ENCODE measurements around the gene KCTD18. TPM values are rescaled to one million over a fixed set of nuclear protein-coding genes. Genes with fewer than 3 reads are reported as not detected.

KCTD18 gene
- polyA plus RNA-seq, 2 donors, result 4.9 to 9.1 TPM

DNA sequence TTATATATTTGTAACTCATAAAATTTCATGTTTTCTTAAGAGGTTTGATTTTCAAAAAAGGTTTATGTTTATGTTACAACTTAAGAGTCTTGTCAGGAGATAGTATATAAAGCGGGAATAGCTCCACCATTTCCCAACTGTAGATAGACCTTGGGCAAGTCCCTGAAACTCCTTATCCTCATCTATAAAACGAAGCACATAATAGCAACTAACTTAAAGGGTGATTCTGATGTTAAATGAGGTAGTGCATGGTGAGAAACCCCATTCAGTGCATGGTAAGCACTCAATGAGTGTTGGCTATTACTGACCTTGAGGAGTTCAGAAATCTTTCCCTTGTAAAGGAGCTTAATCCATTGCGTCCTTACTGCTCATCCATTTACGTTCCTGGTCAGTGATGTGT is 34.1 kb downstream of the KCTD18 start:
- no peaks in the 10 kb centered on the region for H3K27me3 ChIP-seq (ENCODE audit: control insufficient read depth in 1 of 2, insufficient read depth in 2 of 2, low read length in 2 of 2)
- no peak overlapping the region for H3K4me3 ChIP-seq (ENCODE audit: low read depth in 1 of 2, low read length in 2 of 2)
- peaks cover 0 to 2% of the 10 kb centered on the region in 2 donors for H3K4me1 ChIP-seq (ENCODE audit: control insufficient read depth in 2 of 2, insufficient read depth in 2 of 2, low read length in 1 of 2)
- 88 to 94% methylated on average over 4 of the region's 4 CpGs for WGBS, 2 donors
- H3K36me3 ChIP-seq (ENCODE audit: control insufficient read depth in 2 of 2, insufficient read depth in 2 of 2, low read length in 1 of 2), result peaks cover 14 to 19% of the 10 kb centered on the region in 2 donors
- H3K9me3 ChIP-seq (ENCODE audit: control insufficient read depth in 2 of 2, insufficient read depth in 1 of 2, low read depth in 1 of 2, low read length in 1 of 2), result no peaks in the 10 kb centered on the region
- no peak overlapping the region for H3K27ac ChIP-seq (ENCODE audit: low read depth in 2 of 2, low read length in 1 of 2)

DNA sequence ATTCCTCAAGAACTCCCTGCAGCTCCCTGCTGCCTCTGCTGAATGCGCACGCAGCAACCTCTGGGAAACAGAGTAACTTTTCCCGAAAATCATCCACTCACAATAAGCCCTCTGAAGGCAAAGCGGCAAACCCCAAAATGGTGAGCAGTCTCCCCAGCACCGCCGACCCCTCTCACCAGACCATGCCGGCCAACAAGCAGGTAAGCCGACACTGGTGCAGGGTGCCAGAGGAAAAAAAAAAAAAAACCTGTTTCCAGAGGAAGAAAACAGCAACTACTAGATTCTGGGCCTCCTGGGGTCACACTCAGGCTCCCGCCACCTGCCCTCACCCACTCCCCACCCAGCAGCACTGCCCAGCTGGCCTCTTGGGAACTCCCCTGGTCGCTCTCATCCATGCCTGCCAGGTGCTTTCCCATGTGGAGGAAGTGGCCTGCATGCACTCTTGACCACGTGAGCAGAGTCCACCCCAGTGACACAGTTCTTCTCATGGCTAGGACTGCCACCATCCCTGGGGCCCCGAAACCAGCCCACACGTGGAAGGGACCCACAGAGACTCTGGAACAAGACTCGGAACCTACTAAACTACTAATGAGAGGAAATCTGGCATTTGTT is 36.9 kb downstream of the KCTD18 start:
- Histone ChIP-seq H3K36me3 (ENCODE audit: control insufficient read depth in 2 of 2, insufficient read depth in 2 of 2, low read length in 1 of 2) (peaks cover 21 to 32% of the 10 kb centered on the region in 2 donors), H3K4me1 (ENCODE audit: control insufficient read depth in 2 of 2, insufficient read depth in 2 of 2, low read length in 1 of 2) (no peaks in the 10 kb centered on the region), H3K27ac (ENCODE audit: low read depth in 2 of 2, low read length in 1 of 2) (no peak overlapping the region), H3K27me3 (ENCODE audit: control insufficient read depth in 1 of 2, insufficient read depth in 2 of 2, low read length in 2 of 2) (no peaks in the 10 kb centered on the region), H3K4me3 (ENCODE audit: low read depth in 1 of 2, low read length in 2 of 2) (no peak overlapping the region), H3K9me3 (ENCODE audit: control insufficient read depth in 2 of 2, insufficient read depth in 1 of 2, low read depth in 1 of 2, low read length in 1 of 2) (no peaks in the 10 kb centered on the region)
- 92 to 93% methylated on average over 14 of the region's 14 CpGs for WGBS, 2 donors

GRCh38 chr2:200471928-200472645 is 37.8 kb downstream of the KCTD18 start:
- Histone ChIP-seq H3K4me3 (ENCODE audit: low read depth in 1 of 2, low read length in 2 of 2) (no peak overlapping the region), H3K4me1 (ENCODE audit: control insufficient read depth in 2 of 2, insufficient read depth in 2 of 2, low read length in 1 of 2) (no peaks in the 10 kb centered on the region), H3K36me3 (ENCODE audit: control insufficient read depth in 2 of 2, insufficient read depth in 2 of 2, low read length in 1 of 2) (peaks cover 17 to 32% of the 10 kb centered on the region in 2 donors), H3K27ac (ENCODE audit: low read depth in 2 of 2, low read length in 1 of 2) (no peak overlapping the region), H3K9me3 (ENCODE audit: control insufficient read depth in 2 of 2, insufficient read depth in 1 of 2, low read depth in 1 of 2, low read length in 1 of 2) (no peaks in the 10 kb centered on the region), H3K27me3 (ENCODE audit: control insufficient read depth in 1 of 2, insufficient read depth in 2 of 2, low read length in 2 of 2) (no peaks in the 10 kb centered on the region)
- 84 to 86% methylated on average over 8 of the region's 8 CpGs for WGBS, 2 donors

GRCh38 chr2:200471324-200471848 is 38.5 kb downstream of the KCTD18 start:
- WGBS, 2 donors, result 53 to 56% methylated on average over 8 of the region's 8 CpGs
- Histone ChIP-seq H3K4me1 (ENCODE audit: control insufficient read depth in 2 of 2, insufficient read depth in 2 of 2, low read length in 1 of 2) (no peaks in the 10 kb centered on the region), H3K36me3 (ENCODE audit: control insufficient read depth in 2 of 2, insufficient read depth in 2 of 2, low read length in 1 of 2) (peaks cover 17 to 31% of the 10 kb centered on the region in 2 donors), H3K9me3 (ENCODE audit: control insufficient read depth in 2 of 2, insufficient read depth in 1 of 2, low read depth in 1 of 2, low read length in 1 of 2) (no peaks in the 10 kb centered on the region), H3K4me3 (ENCODE audit: low read depth in 1 of 2, low read length in 2 of 2) (no peak overlapping the region), H3K27ac (ENCODE audit: low read depth in 2 of 2, low read length in 1 of 2) (no peak overlapping the region), H3K27me3 (ENCODE audit: control insufficient read depth in 1 of 2, insufficient read depth in 2 of 2, low read length in 2 of 2) (no peaks in the 10 kb centered on the region)

GRCh38 chr2:200470230-200470629 is 39.6 kb downstream of the KCTD18 start:
- H3K27me3 ChIP-seq (ENCODE audit: control insufficient read depth in 1 of 2, insufficient read depth in 2 of 2, low read length in 2 of 2), result no peaks in the 10 kb centered on the region
- H3K36me3 ChIP-seq (ENCODE audit: control insufficient read depth in 2 of 2, insufficient read depth in 2 of 2, low read length in 1 of 2), result peaks cover 17 to 30% of the 10 kb centered on the region in 2 donors
- 66 to 77% methylated on average over 3 of the region's 3 CpGs for WGBS, 2 donors

GRCh38 chr2:200469708-200470211 is 40.1 kb downstream of the KCTD18 start:
- peaks cover 13 to 25% of the 10 kb centered on the region in 2 donors for H3K36me3 ChIP-seq (ENCODE audit: control insufficient read depth in 2 of 2, insufficient read depth in 2 of 2, low read length in 1 of 2)
- H3K27ac ChIP-seq (ENCODE audit: low read depth in 2 of 2, low read length in 1 of 2), result no peak overlapping the region
- no peak overlapping the region for H3K4me3 ChIP-seq (ENCODE audit: low read depth in 1 of 2, low read length in 2 of 2)
- WGBS, 2 donors, result 80 to 84% methylated on average over 13 of the region's 13 CpGs
- no peaks in the 10 kb centered on the region for H3K4me1 ChIP-seq (ENCODE audit: control insufficient read depth in 2 of 2, insufficient read depth in 2 of 2, low read length in 1 of 2)
- H3K27me3 ChIP-seq (ENCODE audit: control insufficient read depth in 1 of 2, insufficient read depth in 2 of 2, low read length in 2 of 2), result no peaks in the 10 kb centered on the region
- H3K9me3 ChIP-seq (ENCODE audit: control insufficient read depth in 2 of 2, insufficient read depth in 1 of 2, low read depth in 1 of 2, low read length in 1 of 2), result no peaks in the 10 kb centered on the region

More at GRCh38 chr2:200470230-200470629, 39.6 kb downstream of the KCTD18 start:
- no peak overlapping the region for H3K4me3 ChIP-seq (ENCODE audit: low read depth in 1 of 2, low read length in 2 of 2)
- no peak overlapping the region for H3K27ac ChIP-seq (ENCODE audit: low read depth in 2 of 2, low read length in 1 of 2)
- H3K9me3 ChIP-seq (ENCODE audit: control insufficient read depth in 2 of 2, insufficient read depth in 1 of 2, low read depth in 1 of 2, low read length in 1 of 2), result no peaks in the 10 kb centered on the region
- H3K4me1 ChIP-seq (ENCODE audit: control insufficient read depth in 2 of 2, insufficient read depth in 2 of 2, low read length in 1 of 2), result no peaks in the 10 kb centered on the region

- H3K36me3 ChIP-seq (ENCODE audit: control insufficient read depth in 2 of 2, insufficient read depth in 2 of 2, low read length in 1 of 2), result peaks cover 13 to 22% of the 10 kb centered on the region in 2 donors
- no peak overlapping the region for H3K4me3 ChIP-seq (ENCODE audit: low read depth in 1 of 2, low read length in 2 of 2)
- H3K27me3 ChIP-seq (ENCODE audit: control insufficient read depth in 1 of 2, insufficient read depth in 2 of 2, low read length in 2 of 2), result no peaks in the 10 kb centered on the region
- 81 to 83% methylated on average over 8 of the region's 8 CpGs for WGBS, 2 donors
- no peaks in the 10 kb centered on the region for H3K4me1 ChIP-seq (ENCODE audit: control insufficient read depth in 2 of 2, insufficient read depth in 2 of 2, low read length in 1 of 2)
- H3K27ac ChIP-seq (ENCODE audit: low read depth in 2 of 2, low read length in 1 of 2), result peak overlapping the region in 1 of 2 donors; percentile 45
- H3K9me3 ChIP-seq (ENCODE audit: control insufficient read depth in 2 of 2, insufficient read depth in 1 of 2, low read depth in 1 of 2, low read length in 1 of 2), result no peaks in the 10 kb centered on the region
These were observed 41.8 kb downstream of the KCTD18 start for GRCh38 chr2:200467806-200468681.

GRCh38 chr2:200466425-200467418 is 43.1 kb downstream of the KCTD18 start:
- H3K4me1 ChIP-seq (ENCODE audit: control insufficient read depth in 2 of 2, insufficient read depth in 2 of 2, low read length in 1 of 2), result no peaks in the 10 kb centered on the region
- no peaks in the 10 kb centered on the region for H3K9me3 ChIP-seq (ENCODE audit: control insufficient read depth in 2 of 2, insufficient read depth in 1 of 2, low read depth in 1 of 2, low read length in 1 of 2)
- no peak overlapping the region for H3K4me3 ChIP-seq (ENCODE audit: low read depth in 1 of 2, low read length in 2 of 2)
- H3K27me3 ChIP-seq (ENCODE audit: control insufficient read depth in 1 of 2, insufficient read depth in 2 of 2, low read length in 2 of 2), result no peaks in the 10 kb centered on the region
- peaks cover 11 to 16% of the 10 kb centered on the region in 2 donors for H3K36me3 ChIP-seq (ENCODE audit: control insufficient read depth in 2 of 2, insufficient read depth in 2 of 2, low read length in 1 of 2)
- peak overlapping the region; percentile 37 to 53 for H3K27ac ChIP-seq (ENCODE audit: low read depth in 2 of 2, low read length in 1 of 2)
- WGBS, 2 donors, result 66 to 68% methylated on average over 12 of the region's 12 CpGs
